Measurements from ENCODE around the gene LMAN1L.

DNA sequence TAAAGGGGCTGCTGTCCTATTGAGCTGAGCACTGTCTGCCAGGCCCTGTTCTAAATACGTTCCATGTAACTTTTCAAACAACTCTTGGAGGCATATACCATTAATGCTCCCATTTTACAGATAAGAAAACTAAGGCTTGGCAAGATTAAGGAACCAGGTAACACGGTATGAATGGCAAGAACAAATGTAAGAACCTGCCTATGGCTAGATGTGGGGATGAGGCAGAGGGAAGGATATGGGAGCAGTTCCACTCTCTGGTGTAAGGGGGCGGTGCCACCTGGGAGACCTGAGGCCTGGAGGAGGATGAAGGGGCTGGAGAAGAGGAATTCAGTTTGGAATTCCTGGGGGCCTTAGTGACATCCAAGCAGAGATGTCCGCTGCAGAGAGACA, 3.8 kb upstream of the LMAN1L start:
- TF ChIP-seq, protein P1, sequence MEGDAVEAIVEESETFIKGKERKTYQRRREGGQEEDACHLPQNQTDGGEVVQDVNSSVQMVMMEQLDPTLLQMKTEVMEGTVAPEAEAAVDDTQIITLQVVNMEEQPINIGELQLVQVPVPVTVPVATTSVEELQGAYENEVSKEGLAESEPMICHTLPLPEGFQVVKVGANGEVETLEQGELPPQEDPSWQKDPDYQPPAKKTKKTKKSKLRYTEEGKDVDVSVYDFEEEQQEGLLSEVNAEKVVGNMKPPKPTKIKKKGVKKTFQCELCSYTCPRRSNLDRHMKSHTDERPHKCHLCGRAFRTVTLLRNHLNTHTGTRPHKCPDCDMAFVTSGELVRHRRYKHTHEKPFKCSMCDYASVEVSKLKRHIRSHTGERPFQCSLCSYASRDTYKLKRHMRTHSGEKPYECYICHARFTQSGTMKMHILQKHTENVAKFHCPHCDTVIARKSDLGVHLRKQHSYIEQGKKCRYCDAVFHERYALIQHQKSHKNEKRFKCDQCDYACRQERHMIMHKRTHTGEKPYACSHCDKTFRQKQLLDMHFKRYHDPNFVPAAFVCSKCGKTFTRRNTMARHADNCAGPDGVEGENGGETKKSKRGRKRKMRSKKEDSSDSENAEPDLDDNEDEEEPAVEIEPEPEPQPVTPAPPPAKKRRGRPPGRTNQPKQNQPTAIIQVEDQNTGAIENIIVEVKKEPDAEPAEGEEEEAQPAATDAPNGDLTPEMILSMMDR (conservative IDR thresholded peaks at IDR 0.05; ENCODE audit: low read length), result peak; percentile 57
- no peak for TF ChIP-seq EZH2phosphoT487 (IDR thresholded peaks at IDR 0.05; ENCODE audit: borderline replicate concordance, low read depth, low read length)
